H1 (cell line): ENCODE results near the gene SNX15. TPM values are rescaled to one million over a fixed set of nuclear protein-coding genes. Genes with fewer than 3 reads are reported as not detected.

Experiments
- CTCF ChIA-PET: fragments of 300-600 bp; sonication (Branson Sonifier 250); formaldehyde crosslinking; loops from one replicate; lab custom pipeline; 2021; ENCODE audit not compliant: partially characterized antibody; lab: Charles Lee
- POLR2A ChIA-PET: fragments of 300-600 bp; sonication (Branson Sonifier 250); formaldehyde crosslinking; loops from one replicate; lab custom pipeline; 2021; ENCODE audit warnings: inconsistent platforms; ENCODE audit not compliant: partially characterized antibody; lab: Charles Lee
- DNase-seq, 2 experiments: peaks; one replicate each; pipeline versions ENCODE4 v3.0.0 to v3.0.0-alpha.2; 2010 to 2022; ENCODE audit warnings: low spot score in 2 of 2, low read depth in 1 of 2, mixed read lengths in 1 of 2
- FAIRE-seq: peaks from 2 replicates; lab custom pipeline; 2011; peaks lifted over from hg19 to GRCh38; lab: Jason Lieb, UNC
- H2AFZ ChIP-seq: 2 replicates; pipeline ENCODE4 v1.8.1; 2012; ENCODE audit warnings: low read length, inconsistent platforms
- H2AK5ac ChIP-seq: 2 replicates; pipeline ENCODE4 v1.6.1; 2013; ENCODE audit warnings: low read depth, low read length
- H2BK120ac ChIP-seq: replicated peaks from 2 replicates; pipeline ENCODE3; 2013; ENCODE audit warnings: low read depth, low read length, inconsistent platforms
- H2BK12ac ChIP-seq: 2 replicates; pipeline ENCODE4 v1.6.1; 2013; ENCODE audit warnings: low read depth, low read length
- H2BK15ac ChIP-seq: 2 replicates; pipeline ENCODE4 v1.6.1; 2013; ENCODE audit warnings: low read length
- H2BK20ac ChIP-seq: 2 replicates; pipeline ENCODE4 v1.6.1; 2013; ENCODE audit warnings: low read length
- H2BK5ac ChIP-seq: 2 replicates; pipeline ENCODE4 v1.6.1; 2013; ENCODE audit warnings: low read depth, low read length
- H3K14ac ChIP-seq: 2 replicates; pipeline ENCODE4 v1.6.1; 2013; ENCODE audit warnings: inconsistent platforms; ENCODE audit not compliant: insufficient read length
- H3K18ac ChIP-seq: 2 replicates; pipeline ENCODE4 v1.6.1; 2013; ENCODE audit warnings: low read length; ENCODE audit errors: extremely low read depth
- H3K23ac ChIP-seq: 2 replicates; pipeline ENCODE4 v1.6.1; 2013; ENCODE audit warnings: inconsistent platforms; ENCODE audit not compliant: insufficient read length
- H3K23me2 ChIP-seq: 2 replicates; pipeline ENCODE4 v1.6.1; 2013; ENCODE audit warnings: low read depth, low read length
- H3K27ac ChIP-seq: 2 replicates; pipeline ENCODE4 v1.6.1; 2011; ENCODE audit warnings: low read depth, low read length, inconsistent platforms
- H3K27me3 ChIP-seq, 4 experiments: replicated peaks in 1 of 4; 1 replicate in 1 of 4; 2 replicates in 3 of 4; pipeline versions ENCODE4 v1.6.1 to v1.8.1; 2011 to 2013; ENCODE audit warnings: low read length in 3 of 4, mild to moderate bottlenecking in 3 of 4, inconsistent platforms in 2 of 4, mixed read lengths in 2 of 4, moderate library complexity in 1 of 4; ENCODE audit not compliant: control insufficient read depth in 3 of 4, insufficient read depth in 3 of 4; ENCODE audit errors: extremely low read depth in 1 of 4
- H3K36me3 ChIP-seq, 4 experiments: 2 replicates each; pipeline versions ENCODE4 v1.6.1 to v1.8.1; 2011 to 2013; ENCODE audit warnings: mild to moderate bottlenecking in 4 of 4, low read length in 3 of 4, moderate library complexity in 2 of 4, control low read depth in 1 of 4, inconsistent platforms in 1 of 4; ENCODE audit not compliant: insufficient read depth in 4 of 4, control insufficient read depth in 2 of 4
- H3K4ac ChIP-seq: replicated peaks from 2 replicates; pipeline ENCODE3; 2013; ENCODE audit warnings: low read length, low read depth, mixed read lengths, inconsistent platforms; ENCODE audit not compliant: insufficient read length
- H3K4me1 ChIP-seq, 4 experiments: replicated peaks in 1 of 4; 1 replicate in 1 of 4; 2 replicates in 3 of 4; pipeline versions ENCODE4 v1.6.1 to v1.8.1; 2011 to 2013; ENCODE audit warnings: low read length in 3 of 4, inconsistent platforms in 2 of 4, mixed read lengths in 1 of 4; ENCODE audit not compliant: insufficient read depth in 4 of 4, control insufficient read depth in 3 of 4
- H3K4me2 ChIP-seq, 2 experiments: 2 replicates each; pipeline versions ENCODE4 v1.6.1 to v1.8.1; 2011 to 2013; ENCODE audit warnings: low read depth in 2 of 2, low read length in 2 of 2, control low read depth in 1 of 2, inconsistent platforms in 1 of 2, mild to moderate bottlenecking in 1 of 2; ENCODE audit not compliant: insufficient read depth in 1 of 2
- H3K4me3 ChIP-seq, 4 experiments: fragments of 200-600, 300-600 bp in 1 of 4; sonication (generic), shearing (Covaris generic), sonication (Bioruptor Twin) in 1 of 4; 2 replicates each; pipeline versions ENCODE4 v1.5.1 to v1.8.1; 2011 to 2016; ENCODE audit warnings: low read length in 4 of 4, low read depth in 3 of 4, control low read depth in 2 of 4, inconsistent platforms in 2 of 4, mild to moderate bottlenecking in 2 of 4, mixed read lengths in 1 of 4, moderate library complexity in 1 of 4; ENCODE audit not compliant: insufficient read depth in 2 of 4; ENCODE audit errors: extremely low read depth in 1 of 4
- H3K56ac ChIP-seq: replicated peaks from 2 replicates; pipeline ENCODE3; 2013; ENCODE audit warnings: low read depth, mild to moderate bottlenecking, mixed read lengths, low read length, inconsistent platforms; ENCODE audit not compliant: insufficient read length
- H3K79me1 ChIP-seq: 2 replicates; pipeline ENCODE4 v1.6.1; 2013; ENCODE audit warnings: low read depth, low read length, control low read depth
- H3K79me2 ChIP-seq, 2 experiments: 2 replicates each; pipeline versions ENCODE4 v1.6.1 to v1.8.1; 2012 to 2013; ENCODE audit warnings: low read length in 2 of 2, mild to moderate bottlenecking in 2 of 2, inconsistent platforms in 1 of 2; ENCODE audit not compliant: insufficient read depth in 2 of 2, control insufficient read depth in 1 of 2
- H3K9ac ChIP-seq, 4 experiments: replicated peaks in 1 of 4; 1 replicate in 1 of 4; 2 replicates in 3 of 4; pipeline versions ENCODE4 v1.6.1 to v1.8.1; 2011 to 2013; ENCODE audit warnings: low read depth in 3 of 4, low read length in 3 of 4, control low read depth in 2 of 4, mild to moderate bottlenecking in 2 of 4, moderate library complexity in 2 of 4, inconsistent platforms in 1 of 4; ENCODE audit errors: extremely low read depth in 1 of 4
- H3K9me3 ChIP-seq, 2 experiments: 2 replicates each; pipeline versions ENCODE4 v1.6.1 to v1.8.1; 2012 to 2013; ENCODE audit warnings: mild to moderate bottlenecking in 2 of 2, moderate library complexity in 2 of 2, control low read depth in 1 of 2, inconsistent platforms in 1 of 2, low read depth in 1 of 2, low read length in 1 of 2, mixed read lengths in 1 of 2; ENCODE audit not compliant: insufficient read depth in 2 of 2
- H4K20me1 ChIP-seq, 2 experiments: replicated peaks in 1 of 2; 2 replicates each; pipeline versions ENCODE3 to v1.8.1; 2011 to 2013; ENCODE audit warnings: inconsistent platforms in 2 of 2, low read length in 2 of 2, mild to moderate bottlenecking in 1 of 2; ENCODE audit not compliant: insufficient read depth in 2 of 2, control insufficient read depth in 1 of 2
- H4K5ac ChIP-seq: 2 replicates; pipeline ENCODE4 v1.6.1; 2013; ENCODE audit warnings: low read length, low read depth, mixed read lengths, inconsistent platforms; ENCODE audit not compliant: insufficient read length
- H4K8ac ChIP-seq: 2 replicates; pipeline ENCODE4 v1.8.0; 2013; ENCODE audit warnings: mild to moderate bottlenecking, moderate library complexity, low read length, inconsistent platforms; ENCODE audit not compliant: insufficient read depth; ENCODE audit errors: extremely low read depth
- H4K91ac ChIP-seq: replicated peaks from 2 replicates; pipeline ENCODE3; 2013; ENCODE audit warnings: low read length, mixed read lengths, inconsistent platforms; ENCODE audit not compliant: insufficient read length
- BCL11A ChIP-seq, 2 experiments: IDR thresholded peaks; one replicate each; pipeline ENCODE4 v1.6.1; 2011; ENCODE audit warnings: low read depth in 2 of 2, low read length in 2 of 2, mild to moderate bottlenecking in 2 of 2
- CBX8 ChIP-seq: fragments of 300-800, 300-1000 bp; sonication (generic); IDR thresholded peaks from 2 replicates; pipeline ENCODE4 v1.7.1; 2016; ENCODE audit warnings: low read depth, low read length, borderline replicate concordance
- CHD1 ChIP-seq: IDR thresholded peaks from 2 replicates; pipeline ENCODE4 v1.6.1; 2012; ENCODE audit warnings: low read depth, low read length, improper control_type of control experiment
- CHD2 ChIP-seq: IDR thresholded peaks from 2 replicates; pipeline ENCODE4 v1.6.1; 2012; ENCODE audit warnings: low read length, improper control_type of control experiment
- E2F6 ChIP-seq: IDR thresholded peaks from 2 replicates; pipeline ENCODE4 v1.6.1; 2012; ENCODE audit warnings: inconsistent platforms
- HDAC2 ChIP-seq, 2 experiments: fragments of 300-600 bp in 1 of 2; sonication (generic) in 1 of 2; IDR thresholded peaks; 2 replicates each; pipeline ENCODE4 v1.6.1; 2011 to 2012; ENCODE audit warnings: low read depth in 2 of 2, low read length in 2 of 2, mild to moderate bottlenecking in 2 of 2, moderate library complexity in 2 of 2, borderline replicate concordance in 1 of 2, inconsistent platforms in 1 of 2
- KDM1A ChIP-seq: fragments of 200-600, 300-600 bp; sonication (generic); IDR thresholded peaks from 2 replicates; pipeline ENCODE4 v1.7.1; 2016; ENCODE audit warnings: mild to moderate bottlenecking, low read length, borderline replicate concordance
- POLR2AphosphoS5 ChIP-seq: IDR thresholded peaks from 2 replicates; pipeline ENCODE4 v1.6.1; 2011; ENCODE audit warnings: low read depth, low read length
- RAD21 ChIP-seq, 2 experiments: IDR thresholded peaks in 1 of 2; conservative IDR thresholded peaks in 1 of 2; 2 replicates each; pipeline ENCODE4 v1.6.1; 2011; ENCODE audit warnings: low read depth in 2 of 2, low read length in 2 of 2, improper control_type of control experiment in 1 of 2, inconsistent platforms in 1 of 2, mild to moderate bottlenecking in 1 of 2, moderate library complexity in 1 of 2
- RBBP5 ChIP-seq: IDR thresholded peaks from 2 replicates; pipeline ENCODE4 v1.7.1; 2012; ENCODE audit warnings: low read depth, mild to moderate bottlenecking, inconsistent platforms, low read length, moderate library complexity, borderline replicate concordance
- SIRT6 ChIP-seq: IDR thresholded peaks from one replicate; pipeline ENCODE4 v1.7.1; 2012; ENCODE audit warnings: low read length, inconsistent platforms
- ZNF274 ChIP-seq: IDR thresholded peaks from 2 replicates; pipeline ENCODE4 v1.7.0; 2012; ENCODE audit warnings: low read length, borderline replicate concordance; ENCODE audit errors: extremely low read depth
- WGBS, 2 experiments: shearing (Covaris generic) in 1 of 2; methylation state at CpG; one replicate each; pipeline versions ENCODE4 v1.1.6 to v1.1.7; 2013 to 2015; ENCODE audit warnings: low lambda C conversion rate in 2 of 2, mixed read lengths in 2 of 2, inconsistent platforms in 1 of 2, low coverage in 1 of 2, missing lambda C conversion rate in 1 of 2; ENCODE audit not compliant: insufficient replicate concordance in 2 of 2, insufficient coverage in 1 of 2, insufficient read length in 1 of 2; ENCODE audit errors: extremely low coverage in 1 of 2, missing lambda C conversion rate in 1 of 2; 5-methylcytosine and 5-hydroxymethylcytosine counted together
- polyA plus RNA-seq, 7 experiments: library from polyadenylated mRNA; depleted of rRNA in 3 of 7; stranded (reverse) in 5 of 7; unstranded in 2 of 7; fragments of >200 nt in 5 of 7; fragments of 200-250 nt in 2 of 7; gene quantifications; 1 replicate in 5 of 7; 2 replicates in 1 of 7; 4 replicates in 1 of 7; pipeline versions ENCODE4 v1.2.1 to v1.2.3, GENCODE V29; 2011 to 2013; ENCODE audit warnings: missing spikeins in 2 of 7, mixed read lengths in 2 of 7
- total RNA-seq: library from RNA; stranded (reverse); fragmentation: NEBNext Ultra II Directional; extraction: Animal tissue kit (Norgen Biotek cat#: 25700); gene quantifications from 2 replicates; pipeline ENCODE4 v1.2.1, GENCODE V29; 2021

Gene SNX15
- total and polyA plus RNA-seq, 2 of the 8 experiments (the other 6 are each of a cell fraction or from before 2014, with no cell fraction given): 13.0 to 18.3 TPM

DNA sequence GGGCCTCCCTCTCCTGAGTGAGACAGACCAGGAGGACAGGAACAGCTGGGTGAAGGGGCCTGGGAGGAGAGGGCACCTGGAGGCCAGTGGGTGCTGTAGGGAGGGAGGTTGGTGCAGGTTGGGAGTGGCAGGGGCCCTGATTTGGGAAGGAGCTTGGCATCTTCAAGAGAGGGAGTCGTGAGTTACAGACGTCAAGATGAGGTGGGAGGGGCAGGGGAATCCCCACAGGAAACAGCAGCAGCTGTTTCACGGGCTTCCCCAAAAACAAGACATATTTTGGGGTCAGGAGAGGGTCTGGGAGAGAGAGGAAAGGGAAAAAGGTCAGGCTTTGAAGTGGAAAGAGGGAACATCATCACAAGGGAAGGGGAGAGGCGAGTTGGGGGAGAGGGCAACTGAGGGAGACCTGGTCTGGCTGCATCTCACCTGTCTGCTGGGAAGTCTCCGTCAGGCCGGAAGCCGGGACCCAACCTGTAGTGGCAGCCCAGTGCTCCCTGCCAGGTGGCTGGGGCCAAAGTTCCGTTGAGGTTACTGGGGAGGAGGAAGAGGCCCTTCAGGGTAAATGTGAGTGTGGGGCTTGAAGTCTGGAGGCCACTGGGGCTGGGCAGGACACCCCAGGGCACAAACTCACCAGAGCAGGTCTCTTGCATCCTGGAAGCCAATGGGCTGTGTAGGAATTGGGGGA is 26.7 kb downstream of the SNX15 start:
- Histone ChIP-seq H2BK12ac (no peak overlapping the region), H3K4me1 (no peaks in the 10 kb centered on the region), H3K23ac (no peak overlapping the region), H3K56ac (no peak overlapping the region), H4K5ac (no peak overlapping the region), H2AK5ac (no peak overlapping the region), H3K36me3 (no peaks in the 10 kb centered on the region), H3K79me2 (no peaks in the 10 kb centered on the region), H4K8ac (peak overlapping the region; percentile 11; the same call in 1 of the 2 replicates), H3K27ac (no peak overlapping the region), H3K79me1 (no peaks in the 10 kb centered on the region), H3K14ac (no peak overlapping the region), H4K20me1 (no peaks in the 10 kb centered on the region), H2AFZ (no peak overlapping the region), H2BK5ac (no peak overlapping the region; the same call in 1 of the 2 replicates), H3K4ac (no peak overlapping the region), H3K9me3 (no peaks in the 10 kb centered on the region), H3K23me2 (no peaks in the 10 kb centered on the region), H3K27me3 (no peaks in the 10 kb centered on the region; a peak in 2 of 7 replicates), H3K18ac (no peak overlapping the region), H2BK20ac (no peak overlapping the region), H2BK120ac (no peak overlapping the region), H3K4me3 (no peak overlapping the region), H3K9ac (no peak overlapping the region), H3K4me2 (no peak overlapping the region), H4K91ac (no peak overlapping the region), H2BK15ac (no peak overlapping the region)
- no peak for DNase-seq
- FAIRE-seq: no peak
- WGBS, 2 experiments: 79% methylated on average over 8 of the region's 8 CpGs; no CpG with 5 or more reads in 1 of the 2 experiments
- CTCF ChIA-PET: interaction anchor here (0.9 to 1.6 kb wide), 4 partner anchors 9 to 46 kb away, joined by 3 to 6 read pairs (median 4); no protein-coding TSS in a partner anchor
- POLR2A ChIA-PET: interaction anchor here (0.6 to 1.6 kb wide), 8 partner anchors 8 to 45 kb away, joined by 3 to 6 read pairs (median 3); partner anchors contain the start of genes SAC3D1 and VPS51
- TF ChIP-seq HDAC2 (IDR thresholded peaks at IDR 0.05; ENCODE audit: borderline replicate concordance in 1 of 2, low read depth in 2 of 2, low read length in 2 of 2) (no peak), KDM1A (no peak), SIRT6 (no peak), CHD1 (no peak), RAD21 (IDR thresholded peaks at IDR 0.05 in 1 of 2, conservative IDR thresholded peaks at IDR 0.05 in 1 of 2; ENCODE audit: low read depth in 2 of 2, low read length in 2 of 2) (no peak), ZNF274 (no peak), RBBP5 (no peak), CHD2 (no peak), E2F6 (no peak), BCL11A (IDR thresholded peaks at IDR 0.05; ENCODE audit: low read depth in 2 of 2, low read length in 2 of 2) (no peak), CBX8 (no peak), POLR2AphosphoS5 (no peak)
